Trophoblast cell (in vitro differentiated cells and primary cell): ENCODE measurements around the gene TFCP2L1.

Experiments used
- DNase-seq, 2 donors: peaks; one replicate each; pipeline ENCODE4 v3.0.0-alpha.2; 2016
- H2AFZ ChIP-seq: 2 replicates; pipeline ENCODE4 v1.6.1; 2013; ENCODE audit warnings: low read length, moderate library complexity, mild to moderate bottlenecking; ENCODE audit not compliant: insufficient read depth, poor library complexity
- H2AK5ac ChIP-seq: 2 replicates; pipeline ENCODE4 v1.6.1; 2013; ENCODE audit warnings: mild to moderate bottlenecking, low read length
- H2BK120ac ChIP-seq: 2 replicates; pipeline ENCODE4 v1.6.1; 2013; ENCODE audit warnings: low read length, mild to moderate bottlenecking, moderate library complexity; ENCODE audit not compliant: insufficient read depth, poor library complexity
- H2BK12ac ChIP-seq: 2 replicates; pipeline ENCODE4 v1.6.1; 2013; ENCODE audit warnings: mild to moderate bottlenecking, low read length, moderate library complexity
- H2BK5ac ChIP-seq: 2 replicates; pipeline ENCODE4 v1.6.1; 2013; ENCODE audit warnings: low read length, low read depth, moderate library complexity, mild to moderate bottlenecking; ENCODE audit not compliant: poor library complexity
- H3K14ac ChIP-seq: 2 replicates; pipeline ENCODE4 v1.6.1; 2013; ENCODE audit warnings: mild to moderate bottlenecking, low read length
- H3K18ac ChIP-seq: 2 replicates; pipeline ENCODE4 v1.6.1; 2013; ENCODE audit warnings: mild to moderate bottlenecking, low read length
- H3K23ac ChIP-seq: 2 replicates; pipeline ENCODE4 v1.6.1; 2013; ENCODE audit warnings: low read length
- H3K27ac ChIP-seq: 2 replicates; pipeline ENCODE4 v1.5.1; 2013; ENCODE audit warnings: low read depth, mild to moderate bottlenecking, inconsistent platforms, low read length, moderate library complexity
- H3K27me3 ChIP-seq: 2 replicates; pipeline ENCODE4 v1.6.1; 2013; ENCODE audit warnings: inconsistent platforms, mild to moderate bottlenecking, low read length, moderate library complexity; ENCODE audit not compliant: insufficient read depth
- H3K36me3 ChIP-seq, 2 experiments: 1 replicate in 1 of 2; 2 replicates in 1 of 2; pipeline ENCODE4 v1.6.1; 2013; ENCODE audit warnings: low read length in 2 of 2, mild to moderate bottlenecking in 2 of 2, moderate library complexity in 1 of 2; ENCODE audit not compliant: insufficient read depth in 2 of 2, control insufficient read depth in 1 of 2
- H3K4ac ChIP-seq: 2 replicates; pipeline ENCODE4 v1.6.1; 2013; ENCODE audit warnings: low read depth, mild to moderate bottlenecking, low read length, moderate library complexity
- H3K4me1 ChIP-seq, 2 experiments: 1 replicate in 1 of 2; 2 replicates in 1 of 2; pipeline ENCODE4 v1.6.1; 2013; ENCODE audit warnings: low read length in 2 of 2, mild to moderate bottlenecking in 2 of 2, moderate library complexity in 1 of 2; ENCODE audit not compliant: insufficient read depth in 2 of 2, control insufficient read depth in 1 of 2
- H3K4me2 ChIP-seq: 2 replicates; pipeline ENCODE4 v1.6.1; 2013; ENCODE audit warnings: inconsistent platforms, mild to moderate bottlenecking, low read length, moderate library complexity
- H3K4me3 ChIP-seq: 2 replicates; pipeline ENCODE4 v1.5.1; 2013; ENCODE audit warnings: mild to moderate bottlenecking, low read depth, low read length, inconsistent platforms
- H3K79me1 ChIP-seq: one replicate; pipeline ENCODE4 v1.6.1; 2013; ENCODE audit warnings: low read length
- H3K79me2 ChIP-seq: 2 replicates; pipeline ENCODE4 v1.6.1; 2013; ENCODE audit warnings: low read length, mild to moderate bottlenecking; ENCODE audit not compliant: control insufficient read depth, insufficient read depth, poor library complexity
- H3K9ac ChIP-seq: 2 replicates; pipeline ENCODE4 v1.6.1; 2013; ENCODE audit warnings: mild to moderate bottlenecking, low read length
- H3K9me3 ChIP-seq: 2 replicates; pipeline ENCODE4 v1.6.1; 2013; ENCODE audit warnings: low read depth, mild to moderate bottlenecking, control low read depth, inconsistent platforms, low read length; ENCODE audit not compliant: insufficient read depth
- H4K12ac ChIP-seq: 2 replicates; pipeline ENCODE4 v1.6.1; 2013; ENCODE audit warnings: low read depth, mild to moderate bottlenecking, low read length, moderate library complexity
- H4K8ac ChIP-seq: 2 replicates; pipeline ENCODE4 v1.6.1; 2013; ENCODE audit warnings: low read depth, mild to moderate bottlenecking, low read length, moderate library complexity
- H4K91ac ChIP-seq: one replicate; pipeline ENCODE4 v1.6.1; 2013; ENCODE audit warnings: low read depth, mild to moderate bottlenecking, low read length, moderate library complexity
- WGBS: extraction: QIAGEN DNeasy Blood & Tissue Kit; methylation state at CpG from one replicate; pipeline ENCODE4 v1.1.7; 2013; ENCODE audit warnings: missing lambda C conversion rate; ENCODE audit not compliant: insufficient read length, insufficient coverage; ENCODE audit errors: extremely low coverage; 5-methylcytosine and 5-hydroxymethylcytosine counted together

TFCP2L1 gene

DNA sequence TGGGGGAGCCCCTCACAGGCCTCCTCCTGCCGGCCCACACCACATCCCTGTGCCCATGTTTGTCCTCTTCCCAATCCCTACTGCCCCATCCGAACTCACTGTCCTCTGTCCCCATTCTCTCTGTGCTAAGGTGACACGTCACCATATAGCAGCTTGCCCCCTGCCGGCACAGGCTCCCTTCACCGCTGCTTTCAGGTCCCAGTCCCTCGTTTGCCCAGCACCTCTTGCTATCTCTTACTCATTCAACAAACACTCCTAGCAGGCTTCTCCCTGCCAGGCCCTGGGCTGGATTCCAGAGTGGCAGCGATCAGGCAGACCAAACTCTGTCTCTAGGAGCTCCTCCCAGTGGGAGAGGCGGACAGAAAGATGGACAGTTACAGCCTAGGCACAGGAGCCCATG is 74.3 kb downstream of the TFCP2L1 start:
- H3K4ac ChIP-seq: no peak overlapping the region
- H3K79me1 ChIP-seq: no peaks in the 10 kb centered on the region
- H2BK12ac ChIP-seq: no peak overlapping the region
- H3K27me3 ChIP-seq: no peaks in the 10 kb centered on the region
- H3K4me1 ChIP-seq: no peaks in the 10 kb centered on the region
- H4K91ac ChIP-seq: no peak overlapping the region
- H4K12ac ChIP-seq: no peak overlapping the region
- no peak overlapping the region for H3K4me3 ChIP-seq
- H2AK5ac ChIP-seq: no peak overlapping the region
- no peaks in the 10 kb centered on the region for H3K79me2 ChIP-seq
- H2BK5ac ChIP-seq: no peak overlapping the region
- H4K8ac ChIP-seq: no peak overlapping the region
- H3K14ac ChIP-seq: no peak overlapping the region
- no peak overlapping the region for H3K9ac ChIP-seq
- H2BK120ac ChIP-seq: no peak overlapping the region
- no peak overlapping the region for H3K23ac ChIP-seq
- no peak overlapping the region for H2AFZ ChIP-seq
- H3K9me3 ChIP-seq: no peaks in the 10 kb centered on the region
- no CpG with 5 or more reads among the region's 8 CpGs for WGBS
- no peaks in the 10 kb centered on the region for H3K36me3 ChIP-seq
- no peak overlapping the region for H3K18ac ChIP-seq
- no peak overlapping the region for H3K27ac ChIP-seq
- DNase-seq: peak; percentile 49 to 73
- no peak overlapping the region for H3K4me2 ChIP-seq

DNA sequence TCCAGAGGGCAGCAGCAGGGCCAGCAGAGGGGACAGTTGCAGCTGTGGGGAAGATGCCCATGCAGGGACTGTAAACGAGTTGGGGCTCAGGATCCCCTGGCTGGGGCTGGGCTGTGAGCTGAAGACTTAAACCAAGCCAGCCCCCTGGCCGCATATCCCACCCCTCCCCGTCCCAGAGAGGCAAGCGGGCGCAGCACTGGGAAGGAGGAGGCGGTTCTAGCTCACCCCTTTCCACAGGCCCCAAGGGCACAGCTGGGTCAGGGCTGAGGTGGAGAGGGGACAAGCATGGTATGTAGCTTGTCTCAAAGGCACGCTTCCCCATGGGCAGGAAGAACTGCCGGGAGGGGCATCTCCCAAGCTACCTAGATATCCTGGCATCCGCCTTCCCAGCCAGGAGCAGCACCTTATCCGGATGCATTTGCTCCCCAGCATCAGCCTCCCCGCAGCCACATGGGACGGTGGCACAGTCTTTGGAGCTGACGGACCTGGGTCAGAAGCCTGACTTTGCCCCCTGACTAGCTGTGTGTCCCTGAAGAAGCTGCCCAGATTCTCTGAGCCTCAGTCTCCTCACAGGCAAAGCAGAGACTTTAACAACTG is 75.9 kb downstream of the TFCP2L1 start:
- Histone ChIP-seq H3K79me1 (no peaks in the 10 kb centered on the region), H2BK12ac (no peak overlapping the region), H4K12ac (no peak overlapping the region), H2AK5ac (no peak overlapping the region), H4K8ac (no peak overlapping the region), H3K23ac (no peak overlapping the region), H3K27ac (no peak overlapping the region), H2BK120ac (no peak overlapping the region), H3K18ac (no peak overlapping the region), H3K4me2 (no peak overlapping the region), H3K36me3 (no peaks in the 10 kb centered on the region), H3K4me3 (no peak overlapping the region), H3K9me3 (no peaks in the 10 kb centered on the region), H3K79me2 (no peaks in the 10 kb centered on the region), H3K4me1 (no peaks in the 10 kb centered on the region), H3K14ac (no peak overlapping the region), H3K9ac (no peak overlapping the region), H4K91ac (no peak overlapping the region), H3K4ac (no peak overlapping the region), H2BK5ac (no peak overlapping the region), H3K27me3 (no peaks in the 10 kb centered on the region), H2AFZ (no peak overlapping the region)
- whole genome bisulfite sequencing: no CpG with 5 or more reads among the region's 13 CpGs
- no peak for DNase-seq

DNA sequence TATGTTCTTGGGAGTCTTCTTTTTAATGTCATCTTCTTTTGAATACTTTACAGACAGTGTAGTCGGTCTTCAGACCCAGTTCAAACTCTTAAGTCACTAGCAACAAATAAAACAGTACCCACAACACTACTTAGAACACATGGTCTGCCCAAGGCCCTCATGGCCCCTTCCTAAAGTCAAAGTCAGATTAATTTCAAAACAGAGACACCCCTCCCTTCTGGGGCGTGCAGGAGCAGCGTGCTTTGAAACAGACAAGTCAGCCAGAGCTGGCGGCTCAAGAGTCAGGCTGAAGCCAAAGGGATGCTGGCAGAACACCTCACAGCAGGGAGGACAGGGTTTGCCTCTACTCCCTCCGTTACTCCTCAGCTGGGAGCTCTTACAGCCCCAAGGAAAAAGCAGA is 77.5 kb downstream of the TFCP2L1 start:
- H3K36me3 ChIP-seq: no peaks in the 10 kb centered on the region
- H4K12ac ChIP-seq: no peak overlapping the region
- H3K23ac ChIP-seq: no peak overlapping the region
- no peak overlapping the region for H2AFZ ChIP-seq
- WGBS: no CpG with 5 or more reads among the region's 5 CpGs
- no peak overlapping the region for H3K9ac ChIP-seq
- H3K27me3 ChIP-seq: no peaks in the 10 kb centered on the region
- H3K79me1 ChIP-seq: no peaks in the 10 kb centered on the region
- no peak overlapping the region for H2AK5ac ChIP-seq
- no peak overlapping the region for H2BK5ac ChIP-seq
- DNase-seq: no peak
- H3K4me1 ChIP-seq: no peaks in the 10 kb centered on the region
- H4K8ac ChIP-seq: no peak overlapping the region
- H4K91ac ChIP-seq: no peak overlapping the region
- peaks cover 2% of the 10 kb centered on the region for H3K9me3 ChIP-seq
- no peak overlapping the region for H3K4me3 ChIP-seq
- H3K18ac ChIP-seq: no peak overlapping the region
- no peak overlapping the region for H2BK12ac ChIP-seq
- H3K27ac ChIP-seq: no peak overlapping the region
- H2BK120ac ChIP-seq: no peak overlapping the region
- H3K4ac ChIP-seq: no peak overlapping the region
- no peak overlapping the region for H3K14ac ChIP-seq
- H3K79me2 ChIP-seq: no peaks in the 10 kb centered on the region
- no peak overlapping the region for H3K4me2 ChIP-seq

DNA sequence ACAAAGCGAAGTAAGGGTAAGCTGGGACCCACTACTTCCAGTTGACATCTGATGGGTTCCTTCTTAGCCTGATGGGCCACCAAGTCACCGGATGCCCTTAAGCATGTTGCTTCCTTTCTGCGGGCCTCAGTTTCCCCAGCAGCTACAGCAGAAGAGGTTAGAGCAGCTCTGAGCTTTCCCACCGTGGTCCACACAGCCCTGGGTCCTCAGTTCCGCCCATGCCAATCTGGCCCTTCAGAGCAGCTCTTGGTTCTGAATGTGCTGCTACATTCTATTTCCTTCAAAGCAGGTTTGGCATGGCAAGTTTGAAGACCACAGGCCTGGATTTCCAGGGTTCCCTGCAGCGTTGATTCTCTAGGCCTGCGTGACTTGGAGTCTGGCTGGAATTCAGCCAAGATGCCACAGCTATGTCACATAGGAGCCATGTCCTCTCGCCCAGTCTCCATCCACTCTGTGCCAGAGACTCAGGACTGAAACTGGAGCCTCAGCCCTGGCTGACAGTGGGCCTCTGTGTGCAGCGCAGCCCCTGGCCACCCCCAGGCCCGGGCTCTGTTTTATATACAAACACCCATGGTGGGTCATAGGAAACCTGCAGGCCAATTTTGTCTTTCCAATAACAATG is 79.6 kb downstream of the TFCP2L1 start:
- no CpG with 5 or more reads among the region's 10 CpGs for WGBS
- DNase-seq: no peak
- H2AFZ ChIP-seq: no peak overlapping the region
- H3K14ac ChIP-seq: no peak overlapping the region
- H3K36me3 ChIP-seq: no peaks in the 10 kb centered on the region
- peaks cover 3% of the 10 kb centered on the region for H3K9me3 ChIP-seq
- no peak overlapping the region for H3K9ac ChIP-seq
- H3K79me1 ChIP-seq: no peaks in the 10 kb centered on the region
- no peak overlapping the region for H2BK12ac ChIP-seq
- no peak overlapping the region for H2AK5ac ChIP-seq
- H3K79me2 ChIP-seq: no peaks in the 10 kb centered on the region
- no peaks in the 10 kb centered on the region for H3K4me1 ChIP-seq
- H3K23ac ChIP-seq: no peak overlapping the region
- H3K4me2 ChIP-seq: no peak overlapping the region
- H3K27me3 ChIP-seq: no peaks in the 10 kb centered on the region
- no peak overlapping the region for H3K18ac ChIP-seq
- no peak overlapping the region for H2BK120ac ChIP-seq
- no peak overlapping the region for H3K4me3 ChIP-seq
- no peak overlapping the region for H2BK5ac ChIP-seq
- H3K4ac ChIP-seq: no peak overlapping the region
- no peak overlapping the region for H4K91ac ChIP-seq
- no peak overlapping the region for H4K8ac ChIP-seq
- H4K12ac ChIP-seq: no peak overlapping the region
- no peak overlapping the region for H3K27ac ChIP-seq
